HG03439 (cell line): ENCODE results near the gene FCRLA.
"Not testable (repeated sequence)": the region's sequence is repeated elsewhere in the genome, so short reads cannot be mapped to it uniquely, and the experiment has no call there.

Experiments used
- ATAC-seq: cut with Tn5 transposase; IDR thresholded peaks from one replicate; pipeline ENCODE4 v1.9.1; 2021; ENCODE audit warnings: mild to moderate bottlenecking, moderate library complexity; ENCODE audit not compliant: unreplicated experiment

FCRLA gene

GRCh38 chr1:161706482-161707347, at the start of gene FCRLA:
FCRLA (plus strand) TSS chr1:161707229; CDS start chr1:161707265, 36 bp downstream.
- peak; percentile 71 for ATAC-seq

GRCh38 chr1:161658524-161658923, 48.5 kb upstream of the FCRLA start:
- ATAC-seq, result not testable (repeated sequence)

GRCh38 chr1:161661660-161662311, 45.2 kb upstream of the FCRLA start:
- ATAC-seq, result peak; percentile 35

GRCh38 chr1:161662684-161663339, 44.2 kb upstream of the FCRLA start, which contains the start of gene FCGR2B:
FCGR2B (plus strand) TSS chr1:161663143; CDS start chr1:161663242, 99 bp downstream.
- ATAC-seq, result peak; percentile 65

GRCh38 chr1:161663569-161663968, 43.5 kb upstream of the FCRLA start:
- ATAC-seq, result not testable (repeated sequence)

- ATAC-seq, result not testable (repeated sequence)
Measured at GRCh38 chr1:161664689-161665088, 42.3 kb upstream of the FCRLA start.

GRCh38 chr1:161671045-161672020, 35.7 kb upstream of the FCRLA start:
- ATAC-seq, result not testable (repeated sequence)

- ATAC-seq, result not testable (repeated sequence)
Measured at GRCh38 chr1:161673437-161673836, 33.6 kb upstream of the FCRLA start.

GRCh38 chr1:161674447-161674846, 32.6 kb upstream of the FCRLA start:
- ATAC-seq, result not testable (repeated sequence)

- ATAC-seq, result not testable (repeated sequence)
Measured at GRCh38 chr1:161674908-161675307, 32.1 kb upstream of the FCRLA start.

GRCh38 chr1:161676441-161676840, 30.6 kb upstream of the FCRLA start:
- no peak for ATAC-seq

- ATAC-seq, result no peak
Measured at GRCh38 chr1:161676958-161677689, 29.9 kb upstream of the FCRLA start.

- no peak for ATAC-seq
Measured at GRCh38 chr1:161678500-161678899, 28.5 kb upstream of the FCRLA start.

GRCh38 chr1:161681879-161682278, 25.1 kb upstream of the FCRLA start:
- ATAC-seq, result no peak

GRCh38 chr1:161688946-161689345, 18.1 kb upstream of the FCRLA start:
- no peak for ATAC-seq

GRCh38 chr1:161691846-161692245, 15.2 kb upstream of the FCRLA start:
- no peak for ATAC-seq

GRCh38 chr1:161693020-161693712, 13.9 kb upstream of the FCRLA start:
- ATAC-seq, result not testable (repeated sequence)

- not testable (repeated sequence) for ATAC-seq
Measured at GRCh38 chr1:161698302-161698701, 8.7 kb upstream of the FCRLA start.

- no peak for ATAC-seq
Measured at GRCh38 chr1:161702250-161702649, 4.8 kb upstream of the FCRLA start.
